H9 (cell line): ENCODE data around the gene LDLRAD4. TPM values are rescaled to one million over a fixed set of nuclear protein-coding genes. Genes with fewer than 3 reads are reported as not detected.

Experiments used
- DNase-seq: peaks from one replicate; pipeline ENCODE4 v3.0.0-alpha.2; 2017
- H2AFZ ChIP-seq: one replicate; pipeline ENCODE4 v1.6.1; 2013; ENCODE audit warnings: mild to moderate bottlenecking, low read length, control low read depth, moderate library complexity
- H2AK5ac ChIP-seq: 2 replicates; pipeline ENCODE4 v1.6.1; 2013; ENCODE audit warnings: low read length, control low read depth, mixed read lengths; ENCODE audit not compliant: insufficient read length
- H2BK120ac ChIP-seq: one replicate; pipeline ENCODE4 v1.6.1; 2013; ENCODE audit warnings: low read depth, mild to moderate bottlenecking, low read length, control low read depth, inconsistent platforms; ENCODE audit not compliant: poor library complexity, severe bottlenecking
- H2BK12ac ChIP-seq: 2 replicates; pipeline ENCODE4 v1.6.1; 2013; ENCODE audit warnings: low read length, control low read depth, mixed read lengths, low read depth; ENCODE audit not compliant: insufficient read length
- H2BK15ac ChIP-seq: 2 replicates; pipeline ENCODE4 v1.6.1; 2013; ENCODE audit warnings: low read depth, low read length, control low read depth
- H2BK20ac ChIP-seq: one replicate; pipeline ENCODE4 v1.6.1; 2013; ENCODE audit warnings: low read depth, mild to moderate bottlenecking, low read length, control low read depth, inconsistent platforms; ENCODE audit not compliant: poor library complexity, severe bottlenecking
- H2BK5ac ChIP-seq: 2 replicates; pipeline ENCODE4 v1.6.1; 2013; ENCODE audit warnings: low read length, control low read depth, mixed read lengths; ENCODE audit not compliant: insufficient read length
- H3K14ac ChIP-seq: 2 replicates; pipeline ENCODE4 v1.6.1; 2013; ENCODE audit warnings: low read length, control low read depth; ENCODE audit not compliant: insufficient read depth
- H3K18ac ChIP-seq: 2 replicates; pipeline ENCODE4 v1.6.1; 2013; ENCODE audit warnings: low read depth, mild to moderate bottlenecking, mixed read lengths, low read length, control low read depth; ENCODE audit not compliant: insufficient read length
- H3K23ac ChIP-seq: 2 replicates; pipeline ENCODE4 v1.6.1; 2013; ENCODE audit warnings: low read length, control low read depth, mixed read lengths, low read depth; ENCODE audit not compliant: insufficient read length
- H3K23me2 ChIP-seq: 2 replicates; pipeline ENCODE4 v1.6.1; 2013; ENCODE audit warnings: low read depth, mild to moderate bottlenecking, mixed read lengths, low read length, control low read depth; ENCODE audit not compliant: insufficient read length, poor library complexity, severe bottlenecking
- H3K27ac ChIP-seq: 2 replicates; pipeline ENCODE4 v1.5.1; 2013; ENCODE audit warnings: low read length, control low read depth, mixed read lengths, low read depth; ENCODE audit not compliant: insufficient read length
- H3K27me3 ChIP-seq: 2 replicates; pipeline ENCODE4 v1.6.1; 2013; ENCODE audit warnings: low read length, control low read depth, inconsistent platforms; ENCODE audit not compliant: insufficient read depth
- H3K4ac ChIP-seq: 2 replicates; pipeline ENCODE4 v1.6.1; 2013; ENCODE audit warnings: low read depth, mild to moderate bottlenecking, control low read depth, inconsistent platforms, low read length, moderate library complexity
- H3K4me1 ChIP-seq: 2 replicates; pipeline ENCODE4 v1.6.1; 2013; ENCODE audit warnings: low read length, control low read depth, inconsistent platforms; ENCODE audit not compliant: insufficient read depth
- H3K4me2 ChIP-seq: 2 replicates; pipeline ENCODE4 v1.6.1; 2013; ENCODE audit warnings: low read length, control low read depth, mixed read lengths; ENCODE audit not compliant: insufficient read length, insufficient read depth
- H3K56ac ChIP-seq: 2 replicates; pipeline ENCODE4 v1.6.1; 2013; ENCODE audit warnings: low read depth, mild to moderate bottlenecking, mixed read lengths, low read length, control low read depth; ENCODE audit not compliant: insufficient read length
- H3K79me1 ChIP-seq: 2 replicates; pipeline ENCODE4 v1.6.1; 2013; ENCODE audit warnings: low read depth, mild to moderate bottlenecking, moderate library complexity, low read length, control low read depth, inconsistent platforms; ENCODE audit not compliant: insufficient read depth, poor library complexity, severe bottlenecking
- H3K79me2 ChIP-seq: 2 replicates; pipeline ENCODE4 v1.6.1; 2013; ENCODE audit warnings: low read length, control low read depth, inconsistent platforms; ENCODE audit not compliant: insufficient read depth
- H3K9ac ChIP-seq: 2 replicates; pipeline ENCODE4 v1.6.1; 2013; ENCODE audit warnings: low read length, control low read depth, mixed read lengths; ENCODE audit not compliant: insufficient read length; ENCODE audit errors: extremely low read depth
- H3K9me3 ChIP-seq: one replicate; pipeline ENCODE4 v1.6.1; 2013; ENCODE audit warnings: low read depth, low read length, inconsistent platforms; ENCODE audit not compliant: control insufficient read depth
- H3T11ph ChIP-seq: one replicate; pipeline ENCODE4 v1.6.1; 2013; ENCODE audit warnings: mild to moderate bottlenecking, low read length, control low read depth, inconsistent platforms
- H4K20me1 ChIP-seq: one replicate; pipeline ENCODE4 v1.6.1; 2013; ENCODE audit not compliant: control insufficient read depth, insufficient read length, insufficient read depth
- H4K5ac ChIP-seq: 2 replicates; pipeline ENCODE4 v1.6.1; 2013; ENCODE audit warnings: low read depth, mild to moderate bottlenecking, mixed read lengths, low read length, control low read depth; ENCODE audit not compliant: insufficient read length
- H4K8ac ChIP-seq: replicated peaks from 2 replicates; pipeline ENCODE4 v1.6.1; 2013; ENCODE audit warnings: low read length, control low read depth, mixed read lengths, low read depth; ENCODE audit not compliant: insufficient read length
- H4K91ac ChIP-seq: 2 replicates; pipeline ENCODE4 v1.6.1; 2013; ENCODE audit warnings: low read depth, mild to moderate bottlenecking, moderate library complexity, mixed read lengths, low read length, control low read depth; ENCODE audit not compliant: insufficient read length
- H3K27ac Mint-ChIP-seq, 3 experiments: 2 replicates in 2 of 3; 3 replicates in 1 of 3; pipeline ENCODE4 v1.8.0; 2020 to 2021; ENCODE audit warnings: mixed read lengths in 3 of 3, mild to moderate bottlenecking in 1 of 3, moderate library complexity in 1 of 3
- H3K27me3 Mint-ChIP-seq: 2 replicates; pipeline ENCODE4 v1.8.0; 2021; ENCODE audit warnings: low read depth, mild to moderate bottlenecking, moderate library complexity, mixed read lengths
- H3K36me3 Mint-ChIP-seq, 3 experiments: 2 replicates in 2 of 3; 3 replicates in 1 of 3; pipeline ENCODE4 v1.8.0; 2020 to 2021; ENCODE audit warnings: low read depth in 3 of 3, mixed read lengths in 3 of 3; ENCODE audit not compliant: insufficient read depth in 1 of 3
- H3K4me1 Mint-ChIP-seq, 2 experiments: 2 replicates each; pipeline ENCODE4 v1.8.0; 2020; ENCODE audit warnings: mixed read lengths in 2 of 2
- H3K4me3 Mint-ChIP-seq, 2 experiments: 2 replicates in 1 of 2; 3 replicates in 1 of 2; pipeline ENCODE4 v1.8.0; 2020 to 2021; ENCODE audit warnings: mild to moderate bottlenecking in 2 of 2, mixed read lengths in 2 of 2, moderate library complexity in 1 of 2
- H3K9me3 Mint-ChIP-seq, 2 experiments: 2 replicates in 1 of 2; 3 replicates in 1 of 2; pipeline ENCODE4 v1.8.0; 2020; ENCODE audit warnings: mild to moderate bottlenecking in 2 of 2, mixed read lengths in 2 of 2, moderate library complexity in 1 of 2
- WGBS: extraction: QIAGEN DNeasy Blood & Tissue Kit; methylation state at CpG from one replicate; pipeline ENCODE4 v1.1.7; 2013; ENCODE audit warnings: missing lambda C conversion rate, low lambda C conversion rate, mixed read lengths; ENCODE audit not compliant: insufficient read length; ENCODE audit errors: extremely low coverage; 5-methylcytosine and 5-hydroxymethylcytosine counted together
- total RNA-seq: library from RNA; stranded (reverse); gene quantifications from 2 replicates; pipeline ENCODE4 v1.2.1, GENCODE V29; 2021
- TF ChIP-seq, protein P1 (sequence below): fragments of 200-600 bp; sonication (generic); conservative IDR thresholded peaks from 3 replicates; pipeline ENCODE4 v1.8.0; 2021; ENCODE audit warnings: antibody characterized with exemption, mild to moderate bottlenecking

The LDLRAD4 gene
- total RNA-seq, 1 experiment from 2014 or later, result 3.9 TPM

DNA sequence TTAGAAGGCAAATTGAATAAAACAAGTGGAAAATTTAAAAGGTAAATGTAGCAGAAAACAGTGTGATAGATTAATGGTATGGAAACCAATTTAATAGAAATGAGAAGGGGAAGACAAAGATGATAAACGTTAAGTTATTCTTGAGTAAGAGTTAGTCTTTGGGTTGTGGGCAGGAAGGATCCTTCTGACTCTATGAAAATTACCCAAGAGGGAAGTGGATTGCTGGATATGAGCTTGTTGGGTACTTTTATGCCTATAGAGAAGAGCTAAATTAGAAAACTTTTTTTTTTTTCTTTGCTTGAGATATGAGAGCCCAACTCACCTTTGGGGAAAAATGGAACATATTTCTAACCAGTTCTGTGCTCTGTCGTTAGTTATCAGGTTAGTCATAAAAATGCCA lies 144.0 kb downstream of the LDLRAD4 start:
- DNase-seq, result no peak
- Histone ChIP-seq H2BK12ac (no peak overlapping the region), H4K91ac (no peak overlapping the region), H2BK120ac (no peak overlapping the region), H2AFZ (no peak overlapping the region), H3K9ac (no peak overlapping the region), H4K8ac (no peak overlapping the region), H3K9me3 (no peaks in the 10 kb centered on the region), H4K5ac (no peak overlapping the region), H3T11ph (no peak overlapping the region), H3K18ac (no peak overlapping the region), H2AK5ac (no peak overlapping the region), H3K4me2 (no peak overlapping the region), H4K20me1 (no peaks in the 10 kb centered on the region), H2BK5ac (no peak overlapping the region), H2BK15ac (no peak overlapping the region), H3K23ac (no peak overlapping the region), H2BK20ac (no peak overlapping the region), H3K27ac (no peak overlapping the region), H3K4ac (no peak overlapping the region), H3K14ac (no peak overlapping the region), H3K79me1 (no peaks in the 10 kb centered on the region), H3K4me1 (peaks cover 5% of the 10 kb centered on the region; the same call in 1 of the 2 replicates), H3K27me3 (no peaks in the 10 kb centered on the region), H3K23me2 (no peaks in the 10 kb centered on the region), H3K79me2 (no peaks in the 10 kb centered on the region), H3K56ac (no peak overlapping the region)
- peaks cover 20 to 26% of the 10 kb centered on the region in 2 experiments for H3K4me1 Mint-ChIP-seq
- no peaks in the 10 kb centered on the region for H3K36me3 Mint-ChIP-seq
- TF ChIP-seq, protein P1, sequence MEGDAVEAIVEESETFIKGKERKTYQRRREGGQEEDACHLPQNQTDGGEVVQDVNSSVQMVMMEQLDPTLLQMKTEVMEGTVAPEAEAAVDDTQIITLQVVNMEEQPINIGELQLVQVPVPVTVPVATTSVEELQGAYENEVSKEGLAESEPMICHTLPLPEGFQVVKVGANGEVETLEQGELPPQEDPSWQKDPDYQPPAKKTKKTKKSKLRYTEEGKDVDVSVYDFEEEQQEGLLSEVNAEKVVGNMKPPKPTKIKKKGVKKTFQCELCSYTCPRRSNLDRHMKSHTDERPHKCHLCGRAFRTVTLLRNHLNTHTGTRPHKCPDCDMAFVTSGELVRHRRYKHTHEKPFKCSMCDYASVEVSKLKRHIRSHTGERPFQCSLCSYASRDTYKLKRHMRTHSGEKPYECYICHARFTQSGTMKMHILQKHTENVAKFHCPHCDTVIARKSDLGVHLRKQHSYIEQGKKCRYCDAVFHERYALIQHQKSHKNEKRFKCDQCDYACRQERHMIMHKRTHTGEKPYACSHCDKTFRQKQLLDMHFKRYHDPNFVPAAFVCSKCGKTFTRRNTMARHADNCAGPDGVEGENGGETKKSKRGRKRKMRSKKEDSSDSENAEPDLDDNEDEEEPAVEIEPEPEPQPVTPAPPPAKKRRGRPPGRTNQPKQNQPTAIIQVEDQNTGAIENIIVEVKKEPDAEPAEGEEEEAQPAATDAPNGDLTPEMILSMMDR, result no peak
- no CpG with 5 or more reads among the region's 2 CpGs for WGBS
- H3K27ac Mint-ChIP-seq, result no peak overlapping the region; a peak in 1 of 7 replicates
- no peaks in the 10 kb centered on the region for H3K9me3 Mint-ChIP-seq
- peaks cover 14% of the 10 kb centered on the region for H3K27me3 Mint-ChIP-seq
- no peak overlapping the region for H3K4me3 Mint-ChIP-seq
